ENCODE data around the gene SLC1A7.

SLC1A7 gene

DNA sequence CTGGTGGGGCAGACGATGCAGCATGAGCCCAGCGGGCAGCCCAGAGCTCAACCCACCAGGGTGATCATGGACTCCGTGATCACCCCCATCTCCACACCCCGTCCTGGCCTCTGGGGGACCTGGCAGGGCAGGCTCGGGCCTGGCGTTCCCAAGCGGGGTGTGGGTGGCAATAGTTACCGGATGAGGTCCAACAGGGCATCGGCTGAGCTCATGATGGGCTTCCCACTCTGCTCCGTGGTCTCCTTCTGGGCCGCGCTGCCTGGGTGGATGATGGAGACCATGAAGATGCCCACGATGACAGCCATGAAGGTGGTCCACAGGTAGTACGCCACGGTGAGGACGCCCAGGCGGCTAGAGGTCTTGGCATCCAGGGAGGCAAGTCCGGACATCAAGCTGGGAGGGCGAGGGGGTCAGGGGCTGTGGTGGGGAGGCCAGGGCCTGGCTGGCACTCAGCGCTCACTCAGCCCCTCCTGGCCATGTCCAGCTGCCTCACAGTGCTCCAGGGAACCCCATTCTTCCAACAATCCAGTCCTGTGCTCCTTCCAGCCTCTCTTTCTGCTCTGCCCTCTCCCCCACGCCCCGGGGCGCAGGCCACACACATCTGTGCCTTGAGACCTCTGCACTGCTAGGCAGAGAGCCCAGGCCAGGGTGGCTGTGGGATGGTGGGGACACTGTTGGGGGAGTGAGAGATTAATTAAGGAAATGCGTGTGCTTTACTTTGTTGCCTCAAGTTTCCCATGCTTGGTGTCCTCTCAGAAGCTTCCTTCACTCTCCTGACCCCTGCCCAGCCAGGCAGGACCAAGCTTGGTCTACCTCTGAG, 27.6 kb downstream of the SLC1A7 start:
- no peak for DNase-seq

DNA sequence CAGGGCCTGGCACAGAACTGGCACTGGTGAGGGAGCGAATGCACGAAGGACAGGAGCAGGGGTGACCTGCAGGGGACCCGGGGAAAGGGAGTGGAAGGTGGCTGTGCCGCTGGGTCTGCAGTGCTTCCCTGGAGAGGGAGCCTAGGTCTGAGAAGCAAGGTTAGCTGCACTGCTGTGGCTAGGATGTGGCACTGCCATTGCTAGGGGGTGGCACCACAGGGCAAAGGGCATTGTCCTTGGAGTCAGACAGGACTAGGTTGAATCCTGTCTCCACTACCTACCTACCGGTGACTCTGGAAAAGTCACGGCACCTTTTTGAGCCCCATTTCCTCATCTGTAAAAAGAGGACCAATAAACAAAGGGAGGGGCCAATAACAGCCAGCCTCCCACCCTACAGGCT, 28.3 kb downstream of the SLC1A7 start:
- no peak for DNase-seq

GRCh38 chr1:53112861-53113260, 29.6 kb downstream of the SLC1A7 start:
- DNase-seq, result no peak

- no peak for DNase-seq
Measured at GRCh38 chr1:53112271-53112774, 30.1 kb downstream of the SLC1A7 start.

GRCh38 chr1:53111693-53112092, 30.7 kb downstream of the SLC1A7 start:
- no peak for DNase-seq

DNA sequence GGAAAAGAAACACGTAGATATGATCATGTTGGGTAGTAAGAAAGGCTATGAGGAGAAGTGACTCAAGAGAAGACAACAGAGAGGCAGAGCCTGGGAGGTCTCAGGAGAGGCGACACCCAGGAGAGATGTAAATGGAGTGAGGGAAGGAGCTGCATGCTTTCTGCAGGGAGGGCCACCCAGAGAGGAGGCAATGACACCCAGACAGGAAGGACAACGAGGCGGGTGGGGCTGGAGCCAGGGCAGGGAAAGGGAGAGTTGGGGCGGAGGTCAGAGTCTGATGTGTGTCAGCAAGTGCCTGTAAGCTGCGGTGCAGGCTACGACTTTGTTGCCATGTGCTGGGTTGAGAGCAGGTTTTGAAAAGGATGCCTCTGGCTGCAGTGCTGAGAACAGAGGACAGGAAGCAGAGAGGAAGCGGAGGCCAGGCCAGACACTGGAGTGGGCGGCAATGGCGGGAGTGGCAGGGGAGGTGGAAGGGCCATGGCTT, 31.3 kb downstream of the SLC1A7 start:
- DNase-seq, result no peak

- DNase-seq, result no peak
Measured at GRCh38 chr1:53110370-53111072, 31.9 kb downstream of the SLC1A7 start.

- DNase-seq, result no peak
Measured at GRCh38 chr1:53108646-53109580, 33.5 kb downstream of the SLC1A7 start.

DNA sequence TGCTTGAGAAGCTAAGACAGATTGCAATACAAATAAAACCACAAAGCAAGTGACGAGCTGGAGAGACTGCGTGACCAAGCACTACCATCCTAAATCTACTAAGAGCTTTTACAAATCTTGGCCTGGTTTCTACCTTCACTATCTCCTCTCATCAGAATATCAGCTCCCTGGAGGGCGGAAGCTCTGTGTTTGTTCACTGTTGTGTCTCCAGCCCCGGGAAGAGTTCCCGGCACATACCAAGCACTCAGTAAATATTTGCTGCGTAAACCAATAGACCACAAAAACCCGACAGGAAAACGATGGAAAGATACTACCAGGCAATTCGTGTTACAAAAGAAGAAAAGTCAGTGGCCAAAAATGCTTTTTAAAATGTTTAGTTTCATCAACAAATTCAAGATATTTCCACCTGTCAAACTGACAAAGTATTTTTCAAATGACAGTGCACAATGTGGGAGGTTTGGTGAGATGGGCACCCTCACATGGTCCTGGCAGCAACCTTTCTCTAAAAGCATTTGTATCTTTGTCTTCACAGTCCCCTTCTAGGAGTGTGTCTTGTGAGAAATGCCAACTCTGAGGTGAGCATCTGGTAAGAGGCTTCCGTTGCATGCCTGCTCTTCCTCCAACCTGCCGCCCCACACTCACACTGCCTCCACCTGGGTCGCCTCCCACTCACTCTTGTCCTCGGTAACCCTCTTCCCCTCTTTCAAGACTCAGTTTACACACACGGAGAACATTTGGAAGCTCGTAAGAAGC, 34.7 kb downstream of the SLC1A7 start:
- peak; percentile 4 for DNase-seq

- DNase-seq, result no peak
Measured at GRCh38 chr1:53107090-53107489, 35.3 kb downstream of the SLC1A7 start.

DNA sequence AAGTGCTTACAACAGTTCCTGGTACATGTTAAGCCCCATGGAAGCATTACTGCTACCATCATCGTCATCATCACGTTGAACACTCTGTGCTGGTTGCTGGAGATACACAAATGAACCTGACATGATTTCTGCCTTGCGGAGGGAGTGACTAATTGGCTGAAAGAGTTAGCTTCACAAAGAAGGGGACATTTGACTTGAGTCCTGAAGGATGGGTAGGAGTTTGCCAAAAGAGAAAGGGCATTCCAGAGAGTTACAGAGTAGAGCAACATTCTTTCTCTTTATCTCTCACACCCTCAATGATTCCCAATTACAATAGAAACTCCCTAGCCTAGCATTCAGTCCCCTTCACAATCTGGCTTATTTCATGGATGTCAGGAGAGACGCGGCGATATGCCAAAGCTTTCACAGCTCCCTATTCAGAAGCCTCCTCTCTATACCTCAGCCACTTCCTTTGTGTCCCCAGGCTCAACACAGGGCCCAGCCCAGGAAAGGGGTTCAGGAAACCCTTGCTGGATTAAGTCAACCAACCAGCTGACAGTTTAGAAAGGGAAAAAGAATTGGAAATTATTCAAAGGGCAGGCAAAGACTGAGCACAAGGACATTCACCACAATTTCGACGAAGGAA, 38.0 kb downstream of the SLC1A7 start:
- DNase-seq, result no peak

DNA sequence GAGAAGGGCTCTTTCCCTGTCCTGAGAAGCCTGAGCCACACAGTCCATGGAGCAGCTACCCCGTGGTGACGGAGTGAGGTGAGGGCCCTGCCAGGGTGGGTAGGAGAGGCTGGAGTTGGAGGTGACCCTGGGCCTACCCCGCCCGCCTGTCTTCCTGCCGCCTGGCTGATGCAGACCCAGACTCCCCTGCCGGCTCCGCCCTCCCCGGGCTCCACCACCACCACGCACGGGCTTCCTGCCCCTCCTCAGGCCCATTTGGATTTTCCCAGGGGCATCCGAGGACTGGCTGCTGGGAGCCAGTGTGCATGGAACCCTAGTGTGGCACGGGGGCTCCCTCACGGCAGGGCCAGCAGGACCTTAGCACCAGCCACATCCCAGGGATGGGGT, 47.9 kb downstream of the SLC1A7 start:
- no peak for DNase-seq

DNA sequence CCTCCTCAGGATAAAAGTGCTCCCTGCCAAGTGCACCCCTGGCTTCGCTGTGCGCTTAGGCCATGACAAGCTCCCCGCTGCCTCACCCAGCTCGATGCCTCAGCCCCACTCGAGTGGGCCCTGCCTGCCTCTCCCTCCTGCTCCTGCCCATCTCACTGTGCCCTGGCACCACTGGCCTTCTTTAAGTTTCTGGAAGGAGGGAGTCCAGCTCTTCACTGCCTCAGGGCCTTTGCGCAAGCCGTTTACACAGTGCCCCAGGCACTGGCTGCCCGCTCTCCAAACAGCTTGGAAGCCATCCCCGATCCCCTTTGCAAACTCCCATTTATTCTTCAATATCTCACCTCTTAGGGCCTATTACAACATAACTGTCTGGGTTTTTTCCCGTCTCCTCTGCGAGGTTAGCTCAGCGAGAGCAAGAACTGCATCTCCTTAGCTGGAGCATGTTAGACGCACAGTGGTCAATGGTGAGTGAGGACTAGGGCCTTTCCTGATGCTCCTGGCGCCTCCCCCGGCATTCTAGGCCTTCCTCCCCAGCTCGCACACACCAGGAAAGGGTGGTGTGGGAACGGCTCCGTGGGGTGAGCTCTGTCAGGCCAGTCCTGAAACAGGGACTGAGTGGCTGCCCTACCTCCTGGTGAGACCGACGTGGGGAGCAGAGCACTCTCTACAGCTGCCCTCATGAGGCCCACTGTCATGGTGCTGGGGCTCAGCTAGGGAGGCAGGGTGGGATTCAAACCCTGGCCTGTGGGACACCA, 48.5 kb downstream of the SLC1A7 start:
- no peak for DNase-seq

- no peak for DNase-seq
Measured at GRCh38 chr1:53093451-53093754, 49.0 kb downstream of the SLC1A7 start.

DNA sequence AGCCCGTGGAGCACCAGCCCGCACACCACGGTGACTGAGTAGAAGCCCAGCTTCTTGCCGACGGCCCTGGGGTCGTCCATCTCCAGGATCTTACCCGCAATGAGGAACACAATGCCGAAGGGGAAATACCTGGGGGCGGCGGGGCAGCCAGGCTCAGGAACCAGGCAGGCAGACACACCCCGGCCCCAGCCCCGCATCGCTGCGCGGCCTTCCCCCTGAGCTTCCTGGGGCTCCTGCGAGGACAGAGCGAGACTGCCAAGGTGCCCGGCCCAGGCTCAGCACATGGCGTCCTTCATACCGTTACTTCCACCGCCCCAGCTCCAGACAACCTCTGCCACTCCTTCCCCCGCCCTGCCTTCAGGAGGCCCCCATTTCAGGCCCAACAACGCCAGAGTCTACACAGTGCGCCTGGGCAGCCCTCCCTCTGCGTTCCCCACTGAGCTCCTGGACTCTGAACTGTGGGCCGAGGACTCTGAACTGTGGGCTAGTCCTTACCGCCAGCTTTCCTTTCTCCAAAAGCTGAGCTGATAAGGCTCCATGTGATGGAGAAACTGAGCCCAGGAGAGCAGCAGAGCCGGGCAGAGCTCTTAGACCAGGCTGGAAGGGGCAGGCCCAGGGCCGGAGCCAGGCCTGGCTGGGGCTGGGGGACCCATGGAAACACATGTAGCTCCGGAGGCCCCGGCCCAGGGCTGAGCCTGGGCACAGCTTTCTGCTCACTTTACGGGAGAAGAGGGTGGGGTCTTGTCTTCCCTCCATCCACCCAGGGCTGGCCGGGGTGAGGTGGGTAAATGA, 49.6 kb downstream of the SLC1A7 start:
- no peak for DNase-seq

DNA sequence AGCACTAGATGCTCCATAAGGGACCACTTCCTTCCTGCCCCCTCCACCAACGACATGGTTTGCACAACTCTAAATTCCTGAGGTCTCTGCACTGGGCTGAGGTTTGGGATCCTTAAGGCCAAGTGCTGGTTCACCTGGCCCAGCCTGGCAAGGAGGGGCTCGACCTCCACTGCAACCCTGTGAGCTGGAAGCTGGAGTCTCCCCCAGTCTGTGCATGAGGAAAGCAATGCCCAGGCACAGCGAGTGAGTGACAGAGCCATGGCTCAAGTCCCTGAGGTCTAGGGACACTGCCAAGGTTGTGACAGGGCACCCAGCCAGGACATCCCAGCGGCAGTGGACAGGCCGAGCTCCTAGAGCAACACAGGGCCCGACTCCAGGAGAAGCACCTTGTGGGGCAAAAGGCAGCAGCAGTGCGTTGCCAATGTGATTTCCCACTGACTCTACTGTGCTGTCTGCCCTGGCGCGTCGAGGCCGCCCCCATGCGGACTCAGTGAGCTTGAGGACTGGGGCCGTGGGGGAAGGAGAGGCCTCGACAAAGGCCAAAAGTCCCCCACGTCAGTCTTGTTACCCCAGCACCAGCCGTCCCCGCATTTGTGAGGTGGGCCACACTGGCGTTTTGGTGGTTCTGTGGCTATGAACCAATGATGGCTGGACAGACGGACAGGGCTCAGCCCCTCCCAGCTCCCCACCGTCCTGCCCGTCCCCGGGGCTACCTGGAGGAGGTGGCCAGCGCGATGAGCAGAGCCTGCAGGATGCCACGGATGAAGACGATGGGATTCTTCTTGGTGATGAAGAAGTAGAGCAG, 50.4 kb downstream of the SLC1A7 start:
- no peak for DNase-seq

DNA sequence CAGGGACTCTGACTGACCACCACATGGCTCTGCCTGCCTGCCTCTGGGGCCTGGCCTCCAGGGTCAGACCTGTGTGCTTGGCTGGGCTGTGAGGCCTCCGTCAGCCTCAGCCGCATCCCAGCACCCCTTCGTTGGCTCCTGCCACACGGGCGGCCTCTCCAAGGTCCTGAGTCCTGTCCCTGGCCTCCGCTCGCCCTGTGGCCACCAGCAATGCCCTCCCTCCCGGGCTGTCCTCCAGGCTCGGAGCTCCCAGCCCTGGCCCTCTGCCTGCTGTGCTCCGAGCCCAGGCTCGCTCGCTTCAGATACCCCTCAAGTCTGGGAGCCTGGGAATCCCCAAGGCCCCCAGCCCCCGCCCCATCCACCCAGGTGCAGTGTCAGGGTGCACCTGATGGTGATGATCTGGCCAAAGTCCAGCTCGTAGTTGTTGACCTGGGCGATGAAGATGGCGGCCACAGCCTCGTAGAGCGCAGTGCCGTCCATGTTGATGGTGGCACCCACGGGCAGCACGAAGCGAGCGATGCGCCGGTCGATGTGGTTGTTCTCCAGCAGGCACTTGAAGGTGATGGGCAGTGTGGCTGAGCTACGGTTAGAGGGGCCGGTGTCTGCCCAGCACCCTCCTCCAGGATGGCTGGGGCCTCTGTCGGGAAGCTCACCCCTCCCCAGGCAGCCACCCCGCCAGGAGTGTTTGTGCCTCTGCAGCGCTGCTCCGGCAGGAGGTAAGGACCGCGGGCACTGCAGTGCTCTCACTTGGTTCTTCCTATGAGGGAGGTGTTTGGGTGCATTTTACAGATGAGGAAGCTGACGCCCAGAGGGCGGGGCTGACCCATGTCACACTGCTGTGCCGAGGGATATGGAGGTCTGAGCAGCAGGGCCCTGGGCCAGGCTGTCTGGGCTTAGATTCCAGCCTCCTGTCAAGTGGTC, 52.0 kb downstream of the SLC1A7 start:
- DNase-seq, result no peak

All from KG1 (cell line).